ENCODE measurements around the gene WDFY4.

WDFY4 gene

GRCh38 chr10:48655411-48656240, 29.0 kb upstream of the WDFY4 start:
- DNase-seq (ENCODE audit: low read depth): peak; percentile 20

- peak; percentile 86 for DNase-seq (ENCODE audit: low read depth)
Measured at GRCh38 chr10:48656241-48656913, 28.3 kb upstream of the WDFY4 start.

DNA sequence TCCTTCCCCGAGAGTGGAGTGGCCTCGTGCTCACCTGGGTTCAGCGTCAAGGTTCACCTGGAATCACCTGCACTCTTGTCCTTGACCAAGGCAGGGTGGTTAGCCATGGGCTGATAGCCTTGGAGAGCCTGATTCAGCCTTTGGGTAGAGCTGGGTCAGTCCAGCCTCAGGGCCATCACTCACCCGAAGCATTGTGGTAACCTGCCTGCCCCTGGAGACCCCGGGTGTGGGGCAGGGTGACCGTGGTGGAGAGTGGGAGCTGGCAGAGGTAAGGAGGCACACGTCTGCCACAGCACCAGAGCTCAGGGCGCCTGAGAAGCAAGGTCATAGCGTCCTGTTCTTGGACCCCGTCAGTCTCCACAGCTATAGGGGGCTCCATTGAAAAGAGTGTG, 27.8 kb upstream of the WDFY4 start:
- no peak for DNase-seq (ENCODE audit: low read depth)

GRCh38 chr10:48657416-48657815, 27.3 kb upstream of the WDFY4 start:
- DNase-seq (ENCODE audit: low read depth): no peak

DNA sequence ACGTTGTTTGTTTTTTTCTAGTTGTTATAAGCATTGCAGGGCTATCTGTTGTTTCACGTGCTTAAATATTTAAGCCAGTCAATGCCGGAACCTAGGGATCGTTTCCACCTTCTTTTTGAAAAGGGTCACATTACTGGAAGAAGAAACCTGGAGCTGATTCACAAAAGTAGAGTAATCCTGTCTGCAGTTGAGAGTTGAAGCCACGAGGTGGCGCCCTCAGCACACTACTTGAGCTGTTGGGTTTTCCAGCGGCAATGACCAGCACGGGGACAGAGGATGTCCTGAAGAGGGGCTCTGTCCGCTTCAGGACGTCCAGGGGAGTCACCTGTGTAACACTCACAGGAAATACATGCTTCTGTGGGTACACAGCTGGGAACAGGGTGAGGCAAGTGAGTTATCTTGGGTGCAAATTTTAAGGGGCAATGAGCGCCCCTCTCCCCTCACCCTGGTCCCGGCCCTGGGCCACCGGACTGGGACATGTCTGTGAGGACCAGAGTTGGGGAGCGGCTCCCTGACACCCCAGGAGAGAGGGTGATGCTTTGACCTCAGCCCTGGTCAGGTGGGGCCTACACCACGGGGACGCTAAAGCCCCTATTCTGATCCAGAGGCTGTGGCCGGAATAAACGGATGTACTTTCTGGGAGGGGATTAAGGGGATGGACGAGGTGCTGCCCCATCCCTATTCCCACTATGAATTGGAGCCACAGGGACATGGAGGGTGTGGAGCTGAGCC, 26.3 kb upstream of the WDFY4 start:
- DNase-seq (ENCODE audit: low read depth): peak; percentile 40

DNA sequence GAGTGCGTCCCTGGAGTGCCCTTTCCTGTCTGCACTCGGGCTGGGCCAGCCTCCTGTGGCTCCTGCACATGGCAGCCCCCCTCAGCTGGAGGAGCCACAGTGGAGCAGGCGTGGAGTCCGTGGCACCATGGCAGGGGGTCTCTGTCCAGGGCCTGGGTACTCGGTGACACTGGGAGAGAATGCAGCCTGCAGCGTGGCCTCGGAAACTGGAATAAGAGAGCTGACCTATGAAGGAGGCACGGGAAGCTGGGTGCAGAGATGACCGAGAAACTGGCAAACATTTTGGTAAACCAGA, 25.8 kb upstream of the WDFY4 start:
- no peak for DNase-seq (ENCODE audit: low read depth)

GRCh38 chr10:48659790-48660189, 24.9 kb upstream of the WDFY4 start:
- no peak for DNase-seq (ENCODE audit: low read depth)

GRCh38 chr10:48661441-48661840, 23.2 kb upstream of the WDFY4 start:
- DNase-seq (ENCODE audit: low read depth): no peak

DNA sequence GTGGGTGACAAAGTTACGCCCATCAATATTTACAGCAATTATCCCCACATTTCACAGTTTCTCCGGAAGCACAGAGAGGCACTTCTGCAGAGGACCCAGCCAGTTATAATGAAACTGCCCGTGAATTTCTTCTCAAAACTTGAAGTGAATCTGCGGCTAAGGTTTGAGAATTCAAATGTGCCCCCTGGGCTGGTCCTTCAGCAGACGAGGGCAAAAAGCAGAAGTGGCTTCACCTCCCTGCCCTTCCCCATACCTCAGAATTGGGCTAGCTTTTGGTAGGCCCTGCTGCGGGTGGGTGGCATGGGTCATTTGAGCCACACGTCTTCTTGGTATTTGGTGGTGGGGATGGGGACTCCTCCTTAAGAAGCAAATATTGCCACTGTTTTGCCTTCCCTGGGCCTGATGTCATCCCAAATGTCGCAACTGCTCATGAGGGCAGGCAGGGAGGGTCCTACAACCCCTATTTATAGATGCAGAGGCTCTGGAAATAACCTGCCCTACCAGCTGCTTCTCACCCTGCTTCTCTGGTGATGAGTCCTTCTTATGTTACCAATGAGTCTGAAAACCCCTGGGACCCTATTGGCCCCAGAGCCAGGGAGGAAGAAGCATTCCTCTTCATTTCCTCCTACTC, 16.6 kb upstream of the WDFY4 start:
- no peak for DNase-seq (ENCODE audit: low read depth)

DNA sequence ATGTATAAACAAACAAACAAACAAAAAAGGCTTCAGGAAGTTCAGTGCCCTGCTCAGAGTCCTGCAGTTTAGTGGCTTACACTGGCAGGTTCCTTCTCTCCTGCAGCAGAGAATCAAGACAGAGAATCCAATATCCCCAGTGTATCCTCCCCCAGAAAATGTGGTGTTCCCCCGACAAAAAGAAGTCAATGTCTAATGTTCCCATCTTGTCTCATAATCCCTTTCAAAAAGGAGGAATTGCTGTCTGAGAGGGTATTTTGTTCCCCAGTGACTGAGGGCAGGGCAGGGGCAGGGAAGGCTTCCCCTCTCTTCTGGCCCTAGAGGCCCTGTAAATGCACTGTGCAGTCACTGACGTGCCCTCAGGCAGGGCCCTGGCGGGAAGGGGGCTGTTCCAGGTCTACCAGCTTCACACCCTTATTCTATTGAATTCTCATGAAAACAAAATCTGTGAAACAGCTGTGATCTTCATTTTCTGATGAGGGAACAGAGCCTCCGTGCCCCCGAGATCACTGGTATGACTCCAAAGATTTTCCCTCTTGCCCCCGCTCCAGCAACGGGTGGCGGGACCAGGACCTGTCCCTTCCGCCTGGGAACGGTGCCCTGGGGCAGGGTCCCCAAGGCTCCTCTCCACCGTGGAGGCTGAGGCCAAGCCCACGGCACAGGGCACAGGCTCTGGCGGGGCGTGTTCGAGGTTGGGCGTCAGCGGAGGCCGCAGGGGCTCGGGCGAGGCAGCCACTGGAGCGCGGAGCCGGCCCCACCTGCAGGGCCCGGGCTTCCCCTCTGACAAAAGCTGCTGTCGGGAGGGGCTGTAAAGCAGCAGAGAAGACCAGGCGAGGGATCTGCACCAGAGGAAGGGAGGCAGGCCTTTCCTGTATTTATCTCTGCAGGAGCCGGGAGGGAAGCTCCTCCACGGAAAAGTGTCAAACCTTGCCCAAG, 13.4 kb upstream of the WDFY4 start:
- no peak for DNase-seq (ENCODE audit: low read depth)

DNA sequence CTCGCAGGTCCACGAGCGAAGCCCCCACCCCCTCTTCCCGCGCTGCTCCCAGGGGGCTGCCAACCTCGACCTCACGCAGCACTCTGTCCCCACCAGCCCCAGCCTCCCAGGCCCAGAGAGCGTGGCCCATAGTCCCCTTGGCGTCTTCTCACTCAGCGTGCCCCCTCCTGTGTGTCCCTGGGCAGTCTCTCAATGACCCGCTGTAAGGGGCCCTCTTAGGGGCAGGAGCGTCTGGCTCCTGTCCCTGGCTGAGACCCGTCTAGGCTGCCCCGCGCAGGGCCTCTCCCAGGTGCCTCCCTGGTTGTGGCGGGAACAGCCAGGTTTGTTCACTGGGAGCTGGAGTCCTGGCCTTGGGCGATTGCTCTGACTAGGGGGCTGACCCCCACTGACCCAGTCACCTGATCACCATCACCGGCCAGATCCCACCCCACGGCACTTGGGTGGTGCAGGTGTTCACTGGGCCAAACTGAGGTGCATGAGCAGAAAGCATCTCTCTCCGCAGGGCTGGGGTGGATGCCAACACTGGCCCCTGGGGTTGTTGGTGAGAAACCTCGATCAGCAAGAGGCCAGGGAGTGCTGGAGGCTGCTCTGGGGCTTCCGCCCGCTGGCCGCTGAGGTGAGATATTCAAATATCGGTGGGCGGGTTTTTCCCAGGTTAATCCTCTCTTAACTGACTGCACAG, 12.6 kb upstream of the WDFY4 start:
- DNase-seq (ENCODE audit: low read depth): no peak

DNA sequence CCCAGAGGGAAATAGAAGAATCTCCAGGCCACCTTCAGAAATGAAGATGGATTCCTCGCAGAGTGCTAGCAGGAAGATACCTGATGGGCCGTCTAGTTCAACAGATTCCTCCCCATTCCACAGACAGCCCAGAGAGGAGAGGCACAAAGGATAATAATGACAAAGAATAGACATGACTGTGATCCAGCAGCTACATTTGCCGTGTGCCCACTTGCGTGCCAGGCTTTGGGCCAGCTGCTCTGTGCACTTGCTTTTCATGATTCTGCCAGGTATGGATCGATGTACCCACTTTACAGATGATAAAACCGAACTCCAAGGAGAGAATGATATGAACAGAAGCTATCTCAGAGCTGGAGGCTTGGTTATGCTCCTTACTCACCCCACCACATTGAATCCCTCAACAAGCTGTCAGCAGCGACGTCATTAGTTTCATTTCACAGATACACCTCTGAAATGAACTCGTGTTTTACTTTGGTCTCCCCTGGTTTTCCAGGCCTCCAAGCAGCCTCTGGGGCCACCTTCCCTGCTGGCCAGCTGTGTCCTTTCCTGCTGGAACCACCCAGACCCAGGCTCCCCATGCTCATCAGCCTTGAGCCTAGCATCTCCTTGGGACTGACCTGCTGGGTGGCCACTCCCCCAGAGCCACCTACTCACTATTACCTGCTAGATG, 11.9 kb upstream of the WDFY4 start:
- no peak for DNase-seq (ENCODE audit: low read depth)

- no peak for DNase-seq (ENCODE audit: low read depth)
Measured at GRCh38 chr10:48677625-48678024, 7.0 kb upstream of the WDFY4 start.

DNA sequence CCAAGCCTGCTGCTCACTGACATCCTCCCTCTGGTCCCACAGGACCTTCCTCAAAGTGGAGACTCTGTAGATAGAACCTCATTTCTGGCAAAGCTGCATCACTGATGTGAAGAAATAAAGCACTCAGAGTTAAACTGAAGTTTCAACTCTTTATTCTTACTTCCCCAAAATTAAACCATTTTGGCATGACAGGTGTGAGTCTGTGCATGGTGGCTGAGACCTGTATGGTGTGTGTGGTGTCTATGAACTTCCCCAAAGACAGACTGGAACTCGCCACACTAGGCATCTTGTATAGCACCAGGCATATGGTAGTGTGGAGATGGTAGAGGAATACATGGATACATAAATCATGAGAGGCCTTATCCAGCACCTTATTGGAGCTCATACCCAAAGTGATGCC, 6.6 kb upstream of the WDFY4 start:
- no peak for DNase-seq (ENCODE audit: low read depth)

DNA sequence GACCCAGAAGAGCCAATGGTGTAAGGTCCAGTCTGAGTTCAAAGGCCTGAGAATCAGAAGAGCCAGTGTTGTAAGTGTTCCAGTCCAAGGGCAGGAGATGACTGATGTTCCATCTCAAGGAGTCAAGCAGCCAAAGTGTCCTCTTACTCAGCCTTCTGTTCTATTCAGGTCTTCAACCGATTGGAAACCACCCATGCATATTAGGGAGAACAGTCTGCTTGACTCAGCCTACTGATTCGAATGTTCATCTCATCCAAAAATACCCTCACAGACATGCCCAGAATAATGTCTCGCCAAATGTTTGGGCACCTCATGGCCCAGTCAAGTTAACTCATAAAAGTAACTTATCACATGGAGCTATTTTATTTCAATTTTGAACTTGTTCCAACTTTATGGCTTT, 2.9 kb upstream of the WDFY4 start:
- DNase-seq (ENCODE audit: low read depth): no peak

DNA sequence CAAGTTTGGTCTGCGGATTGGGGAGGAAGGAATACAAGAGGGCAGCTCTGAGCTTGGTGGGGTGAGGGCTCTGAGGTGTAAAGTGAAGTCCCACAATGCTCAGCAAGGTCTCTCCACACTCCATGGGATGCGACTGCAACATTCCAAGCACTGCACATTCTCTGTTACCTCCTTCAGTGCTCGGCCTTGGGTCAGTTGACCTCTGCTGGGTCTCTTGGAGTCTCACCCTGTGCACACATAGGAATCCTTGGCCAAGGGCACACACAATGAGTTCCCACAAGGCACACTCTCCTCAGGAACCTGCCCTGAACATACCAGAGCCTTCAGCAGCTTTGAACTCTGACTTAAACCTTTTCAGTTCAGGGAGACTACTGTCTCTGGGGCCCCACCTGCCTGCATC, 2.4 kb upstream of the WDFY4 start:
- no peak for DNase-seq (ENCODE audit: low read depth)

DNA sequence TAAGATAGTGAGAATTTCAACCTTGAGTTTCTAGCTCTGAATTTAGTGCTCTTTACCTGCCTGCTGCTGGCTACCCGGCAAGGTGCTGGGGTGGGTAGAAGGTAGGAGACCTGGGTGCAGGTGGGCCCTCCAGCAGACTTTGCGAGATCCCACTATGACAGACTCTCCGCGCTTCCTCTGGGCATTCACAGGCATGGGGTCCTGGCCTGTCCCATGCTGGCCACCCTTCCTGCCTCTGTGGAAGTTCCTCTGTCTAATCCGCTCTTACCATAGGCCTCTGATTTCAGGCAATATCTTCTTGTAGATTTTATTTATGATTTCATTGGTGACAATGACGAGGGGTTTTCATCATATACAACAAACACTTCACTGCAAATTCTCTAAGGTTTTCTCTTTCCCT, 1.2 kb upstream of the WDFY4 start:
- DNase-seq (ENCODE audit: low read depth): no peak

DNA sequence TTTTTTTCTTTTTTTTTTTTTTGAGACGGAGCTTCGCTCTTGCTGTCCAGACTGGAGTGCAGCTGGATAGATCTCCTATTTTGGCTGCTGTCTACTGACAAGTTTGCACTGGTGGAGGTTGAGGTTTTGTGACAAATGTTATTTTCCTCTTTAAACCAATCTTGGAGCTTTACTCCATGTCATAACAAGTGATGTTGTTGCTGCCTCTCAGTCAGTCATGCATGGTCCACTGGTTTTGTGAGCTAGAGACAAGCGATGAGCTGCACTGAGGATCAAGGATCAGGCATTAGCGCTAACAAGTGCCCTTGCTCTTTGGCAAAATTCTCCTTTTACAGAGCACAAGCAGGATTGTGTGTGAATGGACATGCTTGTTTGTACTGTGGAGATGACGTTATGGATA, 805 bp upstream of the WDFY4 start:
- no peak for DNase-seq (ENCODE audit: low read depth)

DNA sequence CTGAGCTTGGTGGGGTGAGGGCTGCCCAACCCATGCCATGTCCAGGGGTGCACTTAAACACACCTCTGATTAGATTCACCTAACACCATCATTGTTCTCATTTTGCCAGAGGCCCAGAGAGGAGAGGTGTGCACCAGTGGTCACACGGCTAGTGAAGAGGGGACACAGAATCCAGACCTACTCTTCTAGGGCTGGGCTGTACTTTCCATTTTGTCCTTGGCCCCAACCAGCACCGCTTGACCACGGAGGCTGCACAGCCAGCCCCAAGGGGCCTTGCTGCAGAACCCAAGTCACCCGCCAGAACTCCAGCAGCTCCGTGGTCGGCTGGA, 246 bp upstream of the WDFY4 start:
- no peak for DNase-seq (ENCODE audit: low read depth)

DNA sequence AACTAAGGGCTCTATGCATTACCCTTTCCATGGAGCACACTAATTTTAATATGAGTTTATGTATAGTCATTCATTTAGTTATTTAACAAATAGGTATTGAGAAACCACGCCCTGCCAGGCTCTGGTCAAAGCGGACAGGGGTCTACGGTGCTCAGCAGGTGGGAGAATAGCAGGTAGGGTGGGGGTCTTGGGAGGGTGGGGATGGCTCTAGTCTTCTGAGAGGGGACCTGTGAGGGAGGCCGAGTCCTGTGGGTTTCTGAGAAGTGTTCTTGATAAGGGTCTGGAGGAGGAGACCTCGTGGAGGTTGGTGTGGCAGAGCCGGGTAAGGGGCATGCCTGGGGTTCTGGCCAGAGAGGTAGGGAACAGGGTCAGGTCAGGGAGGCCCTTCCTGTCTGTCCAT, 1.1 kb downstream of the WDFY4 start:
- DNase-seq (ENCODE audit: low read depth): no peak

Measured in fibroblast of the conjunctiva (primary cell).